ENCODE data around the gene GH2.
A peak's percentile ranks its signal among the peaks of the same experiment; 100 is the strongest.
"Not testable (repeated sequence)": the region's sequence is repeated elsewhere in the genome, so short reads cannot be mapped to it uniquely, and the experiment has no call there.

Gene GH2

DNA sequence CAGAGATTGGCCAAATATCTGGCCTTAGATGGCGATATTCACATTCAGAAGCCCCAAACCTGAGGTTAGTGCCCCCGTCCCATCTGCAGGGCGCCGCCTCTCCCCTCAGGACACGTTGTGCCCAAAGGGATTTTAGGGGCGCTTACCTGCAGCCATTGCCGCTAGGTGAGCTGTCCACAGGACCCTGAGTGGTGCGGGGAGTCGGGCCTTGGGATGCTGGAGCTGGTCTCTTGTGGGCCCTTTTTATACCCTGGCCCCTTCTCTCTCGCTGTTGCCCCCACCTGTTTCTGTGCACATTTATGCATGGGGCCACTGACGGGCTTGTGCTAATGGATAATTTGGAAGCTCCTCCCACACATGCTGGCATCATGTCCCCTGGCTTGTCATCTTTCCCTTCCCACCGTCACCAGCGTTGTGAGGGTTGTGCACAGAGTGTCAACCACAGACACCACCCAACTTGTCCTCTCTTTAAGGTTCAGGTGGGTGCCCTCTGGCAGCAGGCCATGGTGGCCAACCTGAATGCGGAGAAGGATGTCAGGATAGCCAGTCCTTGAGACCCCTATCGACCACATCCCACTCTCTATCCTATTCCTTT, 29.4 kb upstream of the GH2 start, which contains the start of gene CSHL1:
Gene CSHL1, minus strand, starts transcription at position 218 of the 595 bp plus-strand sequence. Its CDS starts 62 bp downstream, at position 156.
- DNase-seq: no peak

DNA sequence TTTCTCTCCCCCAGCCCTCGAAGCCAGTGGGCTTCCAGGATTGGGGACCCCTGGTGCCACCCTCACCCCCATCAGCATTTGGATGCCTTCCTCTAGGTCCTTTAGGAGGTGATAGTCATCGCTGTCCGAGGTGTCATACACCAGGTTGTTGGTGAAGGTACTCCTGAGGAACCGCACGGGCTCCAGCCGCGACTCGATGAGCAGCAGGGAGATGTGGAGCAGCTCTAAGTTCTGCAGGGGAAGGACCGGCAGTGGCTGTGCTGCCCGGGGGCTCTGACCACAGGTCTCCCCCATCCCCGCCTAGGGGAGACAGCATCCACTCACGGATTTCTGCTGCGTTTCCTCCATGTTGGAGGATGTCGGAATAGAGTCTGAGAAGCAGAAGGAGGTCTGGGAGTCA, 28.4 kb upstream of the GH2 start:
- DNase-seq: no peak

DNA sequence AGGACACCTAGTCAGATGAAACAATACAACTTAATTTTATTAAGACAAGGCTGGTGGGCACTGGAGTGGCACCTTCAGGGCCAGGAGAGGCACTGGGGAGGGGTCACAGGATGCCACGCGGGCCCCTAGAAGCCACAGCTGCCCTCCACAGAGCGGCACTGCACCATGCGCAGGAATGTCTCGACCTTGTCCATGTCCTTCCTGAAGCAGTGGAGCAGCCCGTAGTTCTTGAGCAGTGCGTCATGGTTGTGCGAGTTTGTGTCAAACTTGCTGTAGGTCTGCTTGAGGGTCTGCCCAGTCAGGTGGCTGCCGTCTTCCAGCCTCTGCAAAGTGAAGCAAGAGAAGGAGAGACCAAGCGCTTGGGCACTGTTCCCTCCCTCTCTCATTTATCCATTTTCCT, 27.8 kb upstream of the GH2 start:
- not testable (repeated sequence) for DNase-seq

DNA sequence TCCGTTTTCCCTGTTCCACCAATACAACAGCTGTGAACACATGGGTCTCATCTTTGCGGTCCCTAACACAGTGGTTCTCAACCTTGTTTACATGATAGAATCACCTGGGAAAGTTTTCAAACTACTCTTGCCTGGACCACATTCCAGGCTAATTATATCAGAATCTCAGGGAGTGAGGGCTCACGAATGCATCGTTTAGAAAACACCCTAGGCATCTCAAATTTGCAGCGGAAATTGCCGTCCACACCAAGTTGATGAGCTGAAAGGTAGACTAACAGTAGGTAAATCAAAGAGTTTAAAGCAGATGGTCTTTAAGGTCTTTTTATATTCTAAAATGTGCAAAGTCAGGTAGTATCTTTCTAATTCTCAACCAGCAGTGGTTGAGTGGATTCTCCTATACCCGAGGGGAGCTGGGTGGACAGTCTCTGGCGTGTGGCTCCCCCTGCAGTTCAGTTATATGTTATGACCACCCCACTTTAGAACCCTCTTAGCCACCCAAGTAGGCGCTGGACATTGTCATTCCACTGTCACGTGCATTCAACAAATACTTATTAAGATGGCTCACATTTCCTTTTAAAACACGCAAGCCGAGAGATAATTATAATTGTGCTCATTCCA, 25.5 kb upstream of the GH2 start:
- not testable (repeated sequence) for DNase-seq

DNA sequence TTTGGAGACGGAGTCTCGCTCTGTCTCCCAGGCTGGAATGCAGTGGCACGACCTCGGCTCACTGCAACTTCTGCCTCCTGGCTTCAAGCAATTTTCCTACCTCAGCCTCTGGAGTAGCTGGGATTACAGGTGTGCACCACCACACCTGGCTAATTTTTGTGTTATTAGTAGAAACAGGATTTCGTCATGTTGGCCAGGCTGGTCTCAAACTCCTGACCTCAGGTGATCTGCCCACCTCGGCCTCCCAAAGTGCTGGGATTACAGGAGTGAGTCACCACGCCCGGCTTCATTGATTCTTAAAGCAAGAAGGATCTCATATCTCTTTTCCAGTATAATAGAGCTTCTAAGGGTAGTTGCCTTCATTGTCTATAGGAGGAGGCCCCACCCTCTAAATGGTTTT, 23.1 kb upstream of the GH2 start:
- not testable (repeated sequence) for DNase-seq

DNA sequence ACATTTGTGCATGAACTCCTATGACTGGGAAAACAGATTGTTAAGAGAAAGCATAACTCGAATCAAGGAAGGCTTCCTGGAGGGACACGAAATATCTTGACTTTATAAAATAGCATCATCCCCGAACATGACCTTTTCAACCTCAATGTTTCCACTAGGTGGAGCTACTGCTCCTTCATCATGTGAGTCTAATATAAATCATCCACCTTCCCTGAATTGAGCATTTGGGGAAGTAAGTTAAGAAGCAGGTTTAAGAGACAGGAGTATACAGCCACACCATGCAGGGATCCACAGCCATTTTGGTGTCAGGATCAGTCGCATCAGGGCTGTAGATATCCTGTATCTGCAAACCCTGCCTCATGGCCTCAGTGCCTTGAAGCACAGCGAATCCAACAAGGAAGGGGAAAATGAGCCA, 22.1 kb upstream of the GH2 start:
- peak; percentile 19 to 62 for DNase-seq

DNA sequence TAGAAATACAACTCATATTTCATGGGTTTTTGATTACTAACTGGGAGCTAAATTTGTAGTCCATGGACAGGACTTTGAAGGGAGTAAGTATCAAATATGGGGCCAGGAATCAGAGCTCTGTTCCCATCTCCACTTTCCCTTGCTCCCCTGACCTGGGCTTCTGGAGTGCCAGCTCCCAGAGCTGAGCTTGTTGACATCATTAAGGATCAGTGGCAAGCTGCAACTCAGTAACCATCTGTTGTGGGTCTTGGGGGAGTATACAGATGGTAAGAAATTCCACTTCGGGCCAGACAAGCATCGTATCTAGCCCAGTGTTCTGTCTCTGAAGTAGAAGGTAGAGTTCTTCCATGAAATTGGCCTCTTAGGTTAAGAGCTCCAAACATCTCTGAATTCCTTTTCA, 20.2 kb upstream of the GH2 start:
- not testable (repeated sequence) for DNase-seq

DNA sequence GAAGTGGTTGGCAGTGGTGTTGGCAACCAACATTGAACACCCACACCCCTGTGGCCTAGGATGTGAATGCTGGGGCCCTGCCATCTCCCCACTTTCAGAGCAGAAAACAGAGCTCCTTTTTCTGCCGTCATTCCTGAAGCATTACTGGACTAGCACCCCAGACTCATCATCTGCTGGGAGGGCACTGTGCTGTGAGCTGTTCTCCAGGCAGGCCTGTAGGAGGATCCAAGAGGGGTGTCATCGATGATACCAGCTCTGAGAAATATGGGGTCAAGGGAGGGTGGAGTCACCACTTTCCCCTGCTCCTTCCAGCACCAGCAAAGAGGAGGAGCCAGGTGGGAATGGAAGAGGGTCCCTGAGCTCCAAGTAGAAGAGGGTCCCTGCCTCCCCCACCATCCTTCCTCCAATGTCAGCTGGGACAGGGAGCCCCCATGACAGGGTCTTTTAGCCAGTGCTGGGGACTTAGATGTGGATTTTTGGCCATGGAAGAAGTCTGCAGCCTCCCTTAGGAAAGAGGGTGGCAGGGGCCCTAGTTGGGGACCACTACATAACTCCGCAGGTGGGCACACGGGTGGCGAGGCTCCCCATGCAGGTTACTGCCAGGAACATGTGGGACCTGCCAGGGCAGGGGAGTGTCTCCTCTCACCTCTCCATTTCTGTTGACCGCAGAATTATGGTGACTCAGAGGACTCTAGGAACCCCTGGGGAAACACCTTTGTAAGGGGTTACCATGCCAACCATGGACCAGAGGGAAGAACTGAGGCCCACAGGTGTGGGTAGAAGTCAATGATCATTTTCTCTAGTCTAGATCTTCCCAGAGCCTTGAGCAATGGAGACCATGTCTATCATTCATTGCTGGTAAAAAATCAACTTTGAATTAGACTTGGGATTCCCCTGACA, 17.4 kb upstream of the GH2 start:
- DNase-seq: peak in 1 of 2 donors; percentile 33

DNA sequence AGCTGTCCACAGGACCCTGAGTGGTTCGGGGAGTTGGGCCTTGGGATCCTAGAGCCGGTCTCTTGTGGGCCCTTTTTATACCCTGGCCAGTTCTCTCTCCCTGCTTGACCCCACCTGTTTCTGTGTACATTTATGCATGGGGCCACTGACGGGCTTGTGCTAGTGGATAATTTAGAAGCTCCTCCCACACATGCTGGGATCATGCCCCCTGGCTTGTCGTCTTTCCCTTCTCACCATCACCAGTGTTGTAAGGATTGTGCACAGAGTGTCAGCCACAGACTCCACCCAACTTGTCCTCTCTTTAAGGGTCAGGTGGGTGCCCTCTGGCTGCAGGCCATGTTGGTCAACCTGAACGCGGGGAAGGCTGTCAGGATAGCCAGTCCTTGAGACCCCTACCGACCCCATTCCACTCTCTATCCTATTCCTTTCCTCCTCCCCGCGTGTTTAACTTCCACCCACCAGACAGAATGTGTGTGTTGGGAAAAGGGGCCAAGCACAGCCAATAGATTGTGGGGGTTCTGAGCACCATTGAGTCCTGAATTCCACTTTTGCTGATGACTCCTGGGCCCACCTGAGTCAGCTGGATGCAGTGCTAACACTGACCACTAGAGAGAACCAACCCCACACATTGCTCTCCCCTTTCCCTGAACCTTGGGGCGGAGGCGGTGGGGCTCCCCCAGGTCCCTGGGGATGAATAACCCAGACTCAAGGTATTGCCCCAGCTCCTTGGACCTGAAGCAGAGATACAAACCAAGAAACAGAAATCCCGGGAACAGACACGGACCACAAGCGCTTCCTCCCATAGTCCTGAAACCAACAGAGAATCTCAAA, 15.0 kb upstream of the GH2 start, which contains the start of gene CSH1:
Gene CSH1, minus strand, starts transcription at position 51 of the 831 bp plus-strand sequence. CDS start 63 bp downstream, outside the sequence.
- DNase-seq: not testable (repeated sequence)

DNA sequence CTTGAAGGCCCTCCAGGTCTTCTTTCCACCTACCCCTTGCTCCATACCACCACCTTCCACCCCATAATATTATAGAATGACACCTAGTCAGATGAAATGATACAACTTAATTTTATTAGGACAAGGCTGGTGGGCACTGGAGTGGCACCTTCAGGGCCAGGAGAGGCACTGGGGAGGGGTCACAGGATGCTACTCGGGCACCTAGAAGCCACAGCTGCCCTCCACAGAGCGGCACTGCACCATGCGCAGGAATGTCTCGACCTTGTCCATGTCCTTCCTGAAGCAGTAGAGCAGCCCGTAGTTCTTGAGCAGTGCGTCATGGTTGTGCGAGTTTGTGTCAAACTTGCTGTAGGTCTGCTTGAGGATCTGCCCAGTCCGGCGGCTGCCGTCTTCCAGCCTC, 13.1 kb upstream of the GH2 start:
- not testable (repeated sequence) for DNase-seq

DNA sequence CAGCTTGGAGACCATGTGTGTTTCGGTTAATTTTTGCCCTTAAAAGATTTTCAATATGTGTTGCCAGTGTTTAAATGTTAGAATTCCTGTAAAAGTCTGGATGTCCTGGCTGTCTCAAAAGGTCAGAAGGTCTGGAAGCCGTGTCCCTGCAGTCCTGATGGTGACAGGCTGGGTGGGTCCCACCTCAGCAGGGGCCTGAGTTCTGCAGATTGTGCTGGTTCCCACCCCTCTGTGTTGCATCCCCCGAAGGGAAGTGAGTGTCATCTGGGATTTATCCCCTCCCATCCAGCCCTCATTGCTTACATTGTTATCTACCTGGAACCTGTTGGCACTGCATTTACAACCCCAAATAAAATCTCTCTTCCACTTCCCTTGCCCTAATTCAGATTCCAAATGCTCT, 12.3 kb upstream of the GH2 start:
- not testable (repeated sequence) for DNase-seq

DNA sequence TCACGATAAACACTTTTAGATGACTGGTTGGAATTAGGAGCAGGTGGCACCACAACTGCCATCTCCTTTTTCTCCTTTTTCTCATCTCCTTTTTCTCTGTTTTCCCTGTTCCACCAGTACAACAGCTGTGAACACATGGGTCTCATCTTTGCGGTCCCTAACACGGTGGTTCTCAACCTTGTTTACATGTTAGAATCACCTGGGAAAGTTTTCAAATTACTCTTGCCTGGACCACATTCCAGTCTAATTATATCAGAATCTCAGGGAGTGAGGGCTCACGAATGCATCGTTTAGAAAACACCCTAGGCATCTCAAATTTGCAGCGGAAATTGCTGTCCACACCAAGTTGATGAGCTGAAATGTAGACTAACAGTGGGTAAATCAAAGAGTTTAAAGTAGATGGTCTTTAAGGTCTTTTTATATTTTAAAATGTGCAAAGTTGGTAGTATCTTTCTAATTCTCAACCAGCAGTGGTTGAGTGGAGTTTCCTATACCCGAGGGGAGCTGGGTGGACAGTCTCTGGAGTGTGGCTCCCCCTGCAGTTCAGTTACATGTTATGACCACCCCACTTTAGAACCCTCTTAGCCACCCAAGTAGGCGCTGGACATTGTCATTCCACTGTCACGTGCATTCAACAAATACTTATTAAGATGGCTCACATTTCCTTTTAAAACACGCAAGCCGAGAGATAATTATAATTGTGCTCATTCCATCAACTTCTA, 10.7 kb upstream of the GH2 start:
- DNase-seq: not testable (repeated sequence)

DNA sequence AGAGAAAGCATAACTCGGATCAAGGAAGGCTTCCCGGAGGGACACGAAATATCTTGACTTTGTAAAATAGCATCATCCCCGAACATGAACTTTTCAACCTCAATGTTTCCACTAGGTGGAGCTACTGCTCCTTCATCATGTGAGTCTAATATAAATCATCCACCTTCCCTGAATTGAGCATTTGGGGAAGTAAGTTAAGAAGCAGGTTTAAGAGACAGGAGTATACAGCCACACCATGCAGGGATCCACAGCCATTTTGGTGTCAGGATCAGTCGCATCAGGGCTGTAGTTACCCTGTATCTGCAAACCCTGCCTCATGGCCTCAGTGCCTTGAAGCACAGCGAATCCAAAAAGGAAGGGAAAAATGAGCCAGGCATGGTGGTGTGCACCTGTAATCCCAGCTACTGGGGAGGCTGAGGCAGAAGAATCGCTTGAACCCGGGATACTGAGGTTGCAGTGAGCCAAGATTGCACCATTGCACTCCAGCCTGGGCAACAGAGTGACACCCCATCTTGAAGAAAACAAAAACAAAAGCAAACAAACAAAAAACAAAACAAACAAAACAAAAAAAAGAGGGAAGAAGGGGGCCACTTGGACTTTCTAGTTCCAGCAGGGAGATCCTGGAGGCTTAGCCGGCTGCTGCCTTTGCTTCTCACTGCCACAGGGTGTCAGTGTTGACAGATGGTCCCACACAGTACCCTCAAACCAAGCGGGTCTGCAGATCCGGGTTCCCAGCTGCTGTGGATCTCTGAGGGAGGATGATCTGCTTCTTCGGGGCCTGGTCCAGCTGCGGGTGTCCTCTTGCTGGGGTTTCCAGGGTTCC, 7.5 kb upstream of the GH2 start:
- peak; percentile 11 to 33 for DNase-seq

DNA sequence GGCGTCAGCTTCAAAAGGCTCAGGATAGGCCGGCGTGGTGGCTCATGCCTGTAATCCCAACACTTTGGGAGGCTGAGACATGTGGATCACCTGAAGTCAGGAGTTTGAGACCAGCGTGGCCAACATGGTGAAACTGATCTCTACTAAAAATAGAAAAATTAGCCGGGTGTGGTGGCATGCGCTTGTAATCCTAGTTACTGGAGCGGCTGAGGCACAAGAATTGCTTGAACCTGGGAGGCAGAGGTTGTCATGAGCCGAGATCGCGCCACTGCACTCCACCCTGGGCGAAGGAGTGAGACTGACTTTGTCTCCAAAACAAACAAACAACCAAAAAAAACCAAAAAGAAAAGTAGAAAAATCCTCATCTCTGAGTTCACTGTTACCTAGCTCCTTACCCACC, 3.4 kb upstream of the GH2 start:
- DNase-seq: not testable (repeated sequence)

DNA sequence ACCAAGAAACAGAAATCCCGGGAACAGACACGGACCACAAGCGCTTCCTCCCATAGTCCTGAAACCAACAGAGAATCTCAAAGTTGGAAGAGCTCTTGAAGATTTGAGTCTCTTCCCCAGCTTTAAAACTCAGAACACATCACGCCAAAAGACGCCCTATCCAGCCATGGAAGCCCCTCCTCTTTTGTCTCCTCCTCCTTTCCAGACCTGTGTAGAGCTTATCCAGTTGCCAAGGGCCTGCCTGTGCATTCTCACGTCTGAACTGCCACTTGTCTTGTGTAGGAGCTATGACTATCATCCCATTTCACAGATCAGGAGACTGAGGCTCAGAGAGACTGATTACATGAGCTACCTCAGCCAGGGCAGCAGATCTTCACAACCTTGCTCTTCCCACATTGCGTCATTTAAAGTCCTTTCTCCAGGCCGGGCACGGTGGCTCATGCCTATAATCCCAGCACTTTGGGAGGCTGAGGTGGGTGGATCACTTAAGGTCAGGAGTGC, 932 bp upstream of the GH2 start:
- not testable (repeated sequence) for DNase-seq

DNA sequence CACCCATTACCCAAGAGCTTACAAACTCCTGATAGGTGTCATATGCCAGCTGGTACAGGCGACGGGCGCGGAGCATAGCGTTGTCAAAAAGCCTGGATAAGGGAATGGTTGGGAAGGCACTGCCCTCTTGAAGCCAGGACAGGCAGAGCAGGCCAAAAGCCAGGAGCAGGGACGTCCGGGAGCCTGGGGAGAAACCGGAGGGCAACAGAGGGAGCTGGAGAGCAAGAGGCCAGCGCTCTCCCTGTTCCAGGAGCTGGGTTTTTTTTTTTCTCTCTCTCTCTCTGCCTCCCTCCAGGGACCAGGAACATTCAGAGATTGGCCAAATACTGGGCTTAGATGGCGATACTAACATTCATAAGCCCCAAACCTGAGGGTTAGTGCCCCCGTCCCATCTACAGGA, 407 bp downstream of the GH2 start:
- DNase-seq: not testable (repeated sequence)

DNA sequence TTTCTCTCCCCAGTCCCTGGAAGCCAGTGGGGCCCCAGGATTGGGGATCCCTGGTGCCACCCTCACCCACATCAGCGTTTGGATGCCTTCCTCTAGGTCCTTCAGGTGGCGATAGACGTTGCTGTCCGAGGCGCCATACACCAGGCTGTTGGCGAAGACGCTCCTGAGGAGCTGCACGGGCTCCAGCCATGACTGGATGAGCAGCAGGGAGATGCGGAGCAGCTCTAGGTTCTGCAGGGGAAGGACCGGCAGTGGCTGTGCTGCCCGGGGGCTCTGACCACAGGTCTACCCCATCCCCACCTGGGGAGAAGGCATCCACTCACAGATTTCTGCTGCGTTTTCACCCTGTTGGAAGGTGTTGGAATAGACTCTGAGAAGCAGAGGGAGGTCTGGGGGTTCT, 1.0 kb downstream of the GH2 start:
- no peak for DNase-seq

DNA sequence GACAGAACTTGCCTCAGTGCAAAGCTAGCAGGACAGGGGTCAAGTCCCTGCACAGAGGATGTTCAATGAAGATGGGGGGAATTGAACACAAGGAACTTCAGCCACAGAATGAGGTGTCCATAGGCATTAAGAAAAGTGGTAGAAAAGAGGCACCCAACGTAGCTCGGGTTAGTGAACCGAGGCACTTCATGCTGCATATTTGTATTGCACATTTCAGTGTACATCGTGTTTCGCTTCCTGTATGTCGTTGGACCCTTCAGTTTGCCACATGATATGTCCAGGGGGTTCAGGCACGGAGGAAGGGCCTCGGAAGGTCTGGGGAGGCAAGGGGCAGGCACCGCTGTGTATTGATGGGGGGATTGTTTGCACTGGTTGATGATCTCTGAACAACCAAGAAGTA, 3.3 kb downstream of the GH2 start:
- not testable (repeated sequence) for DNase-seq

DNA sequence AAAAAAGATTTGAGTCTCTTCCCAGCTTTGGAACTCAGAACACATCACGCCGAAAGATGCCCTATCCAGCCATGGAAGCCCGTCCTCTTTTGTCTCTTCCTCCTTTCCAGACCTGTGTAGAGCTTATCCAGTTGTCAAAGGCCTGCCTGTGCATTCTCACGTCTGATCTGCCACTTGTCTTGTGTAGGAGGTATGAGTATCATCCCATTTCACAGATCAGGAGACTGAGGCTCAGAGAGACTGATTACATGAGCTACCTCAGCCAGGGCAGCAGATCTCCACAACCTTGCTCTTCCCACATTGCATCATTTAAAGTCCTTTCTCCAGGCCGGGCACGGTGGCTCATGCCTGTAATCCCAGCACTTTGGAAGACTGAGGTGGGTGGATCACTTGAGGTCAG, 7.1 kb downstream of the GH2 start:
- not testable (repeated sequence) for DNase-seq

DNA sequence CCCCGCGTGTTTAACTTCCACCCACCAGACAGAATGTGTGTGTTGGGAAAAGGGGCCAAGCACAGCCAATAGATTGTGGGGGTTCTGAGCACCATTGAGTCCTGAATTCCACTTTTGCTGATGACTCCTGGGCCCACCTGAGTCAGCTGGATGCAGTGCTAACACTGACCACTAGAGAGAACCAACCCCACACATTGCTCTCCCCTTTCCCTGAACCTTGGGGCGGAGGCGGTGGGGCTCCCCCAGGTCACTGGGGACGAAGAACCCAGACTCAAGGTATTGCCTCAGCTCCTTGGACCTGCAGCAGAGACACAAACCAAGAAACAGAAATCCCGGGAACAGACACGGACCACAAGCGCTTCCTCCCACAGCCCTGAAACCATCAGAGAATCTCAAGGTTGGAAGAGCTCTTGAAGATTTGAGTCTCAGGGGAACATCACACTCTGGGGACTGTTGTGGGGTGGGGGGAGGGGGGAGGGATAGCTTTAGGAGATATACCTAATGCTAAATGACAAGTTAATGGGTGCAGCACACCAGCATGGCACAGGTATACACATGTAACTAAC, 7.6 kb downstream of the GH2 start:
- not testable (repeated sequence) for DNase-seq
